Hepatocyte (in vitro differentiated cells): ENCODE data around the gene IGBP1. TPM values are rescaled to one million over a fixed set of nuclear protein-coding genes. Genes with fewer than 3 reads are reported as not detected.

Source experiments
- DNase-seq: peaks from one replicate; pipeline ENCODE4 v3.0.0-alpha.2; 2016; ENCODE audit warnings: low spot score
- H2AFZ ChIP-seq: fragments of 200-600 bp; sonication (generic); 2 replicates; pipeline ENCODE4 v1.6.0; 2016; ENCODE audit warnings: antibody characterized with exemption, mild to moderate bottlenecking
- H3K27ac ChIP-seq: fragments of 200-600 bp; sonication (generic); 2 replicates; pipeline ENCODE4 v1.5.1; 2016; ENCODE audit warnings: mild to moderate bottlenecking
- H3K27me3 ChIP-seq: fragments of 200-600 bp; sonication (generic); 2 replicates; pipeline ENCODE4 v1.6.1; 2016
- H3K36me3 ChIP-seq: fragments of 200-600 bp; sonication (generic); replicated peaks from 2 replicates; pipeline ENCODE4 v1.5.1; 2016; ENCODE audit warnings: low read depth; ENCODE audit not compliant: insufficient read depth
- H3K4me1 ChIP-seq: fragments of 200-600 bp; sonication (generic); 2 replicates; pipeline ENCODE4 v1.5.1; 2016; ENCODE audit warnings: mild to moderate bottlenecking, moderate library complexity; ENCODE audit not compliant: insufficient read depth
- H3K4me2 ChIP-seq: fragments of 200-600 bp; sonication (generic); 2 replicates; pipeline ENCODE4 v1.6.0; 2016
- H3K4me3 ChIP-seq: fragments of 200-600 bp; sonication (generic); 2 replicates; pipeline ENCODE4 v1.5.1; 2016; ENCODE audit warnings: mild to moderate bottlenecking
- H3K79me2 ChIP-seq: fragments of 200-600 bp; sonication (generic); 2 replicates; pipeline ENCODE4 v1.6.0; 2017; ENCODE audit warnings: mild to moderate bottlenecking
- H3K9me2 ChIP-seq: fragments of 200-600 bp; sonication (generic); replicated peaks from 2 replicates; pipeline ENCODE4 v1.6.0; 2017; ENCODE audit warnings: mild to moderate bottlenecking; ENCODE audit not compliant: insufficient read depth
- H3K9me3 ChIP-seq: fragments of 200-600 bp; sonication (generic); 2 replicates; pipeline ENCODE4 v1.5.1; 2016; ENCODE audit warnings: low read depth, mild to moderate bottlenecking
- H4K20me1 ChIP-seq: fragments of 200-600 bp; sonication (generic); 2 replicates; pipeline ENCODE4 v1.6.0; 2016; ENCODE audit warnings: mild to moderate bottlenecking; ENCODE audit not compliant: insufficient read depth, poor library complexity, severe bottlenecking
- CTCF ChIP-seq: fragments of 200-600 bp; sonication (generic); IDR thresholded peaks from 2 replicates; pipeline ENCODE4 v1.5.1; 2016; ENCODE audit warnings: antibody characterized with exemption, mild to moderate bottlenecking; ENCODE audit not compliant: poor library complexity
- EZH2 ChIP-seq: fragments of 200-600 bp; sonication (generic); IDR thresholded peaks from 2 replicates; pipeline ENCODE4 v1.6.1; 2016; ENCODE audit warnings: antibody characterized with exemption, mild to moderate bottlenecking, borderline replicate concordance
- EZH2phosphoT487 ChIP-seq: fragments of 200-600 bp; sonication (generic); IDR thresholded peaks from one replicate; pipeline ENCODE4 v1.6.1; 2018; ENCODE audit warnings: antibody characterized with exemption, mild to moderate bottlenecking, low read depth, moderate library complexity; ENCODE audit not compliant: unreplicated experiment, severe bottlenecking
- WGBS: methylation state at CpG from one replicate; pipeline ENCODE4 v1.1.6; 2016; ENCODE audit warnings: low lambda C conversion rate; ENCODE audit errors: missing lambda C conversion rate; 5-methylcytosine and 5-hydroxymethylcytosine counted together
- polyA plus RNA-seq: library from polyadenylated mRNA; unstranded; fragments of >200 nt; fragmentation: Nextera tagmentation; extraction: Ambion mirVana; gene quantifications from 2 replicates; pipeline ENCODE4 v1.2.1, GENCODE V29; 2016
- total RNA-seq: library from RNA; depleted of rRNA; stranded (reverse); fragments of >200 nt; gene quantifications from 2 replicates; pipeline ENCODE4 v1.2.3, GENCODE V29; 2014

IGBP1 gene
- total and polyA plus RNA-seq, 2 experiments from 2014 or later = 26.8 to 61.6 TPM

GRCh38 chrX:70172221-70172620, 39.0 kb downstream of the IGBP1 start:
- Histone ChIP-seq H2AFZ (no peak overlapping the region), H3K4me2 (no peak overlapping the region), H3K9me2 (no peaks in the 10 kb centered on the region), H3K9me3 (no peaks in the 10 kb centered on the region), H3K4me1 (peaks cover 8% of the 10 kb centered on the region), H3K27ac (no peak overlapping the region), H3K79me2 (no peaks in the 10 kb centered on the region), H4K20me1 (no peaks in the 10 kb centered on the region), H3K27me3 (no peaks in the 10 kb centered on the region), H3K4me3 (no peak overlapping the region), H3K36me3 (no peaks in the 10 kb centered on the region)
- no peak for TF ChIP-seq EZH2phosphoT487
- no peak for TF ChIP-seq EZH2
- TF ChIP-seq CTCF = no peak
- no peak for DNase-seq
- WGBS = 72% methylated on average over 3 of the region's 3 CpGs

GRCh38 chrX:70172964-70173363, 39.7 kb downstream of the IGBP1 start:
- Histone ChIP-seq H3K79me2 (no peaks in the 10 kb centered on the region), H3K36me3 (no peaks in the 10 kb centered on the region), H3K9me2 (no peaks in the 10 kb centered on the region), H3K9me3 (no peaks in the 10 kb centered on the region), H3K4me3 (no peak overlapping the region), H3K4me2 (no peak overlapping the region), H3K27me3 (no peaks in the 10 kb centered on the region), H2AFZ (no peak overlapping the region), H3K27ac (no peak overlapping the region), H3K4me1 (peaks cover under 1% of the 10 kb centered on the region), H4K20me1 (no peaks in the 10 kb centered on the region)
- DNase-seq = no peak
- 51% methylated on average over 4 of the region's 4 CpGs for WGBS
- TF ChIP-seq EZH2 = no peak
- no peak for TF ChIP-seq EZH2phosphoT487

GRCh38 chrX:70174754-70175153, 41.5 kb downstream of the IGBP1 start:
- no peaks in the 10 kb centered on the region for H3K9me3 ChIP-seq
- H3K27me3 ChIP-seq = no peaks in the 10 kb centered on the region
- no peak overlapping the region for H2AFZ ChIP-seq
- TF ChIP-seq CTCF = no peak
- no peak for TF ChIP-seq EZH2
- no peak for TF ChIP-seq EZH2phosphoT487
- no peaks in the 10 kb centered on the region for H3K79me2 ChIP-seq
- no peak overlapping the region for H3K4me2 ChIP-seq
- no peak overlapping the region for H3K27ac ChIP-seq
- H3K4me3 ChIP-seq = no peak overlapping the region
- H3K9me2 ChIP-seq = no peaks in the 10 kb centered on the region
- WGBS = 57% methylated on average over 4 of the region's 4 CpGs
- H3K4me1 ChIP-seq = no peaks in the 10 kb centered on the region
- no peak for DNase-seq
- H4K20me1 ChIP-seq = no peaks in the 10 kb centered on the region
- no peaks in the 10 kb centered on the region for H3K36me3 ChIP-seq

GRCh38 chrX:70175338-70175737, 42.1 kb downstream of the IGBP1 start:
- Histone ChIP-seq H3K4me2 (no peak overlapping the region), H3K27me3 (no peaks in the 10 kb centered on the region), H3K4me3 (no peak overlapping the region), H3K36me3 (no peaks in the 10 kb centered on the region), H3K9me2 (no peaks in the 10 kb centered on the region), H2AFZ (no peak overlapping the region), H3K27ac (no peak overlapping the region), H3K9me3 (no peaks in the 10 kb centered on the region), H3K4me1 (no peaks in the 10 kb centered on the region), H4K20me1 (no peaks in the 10 kb centered on the region), H3K79me2 (no peaks in the 10 kb centered on the region)
- 82% methylated on average over 7 of the region's 7 CpGs for WGBS
- no peak for TF ChIP-seq CTCF
- no peak for TF ChIP-seq EZH2phosphoT487
- no peak for TF ChIP-seq EZH2
- DNase-seq = no peak
